ENCODE data around the gene GZF1.

Gene GZF1

GRCh38 chr20:23336476-23336875 is 25.5 kb upstream of the GZF1 start:
- no peaks in the 10 kb centered on the region for H4K20me1 ChIP-seq (ENCODE audit: low read depth, low read length)
- no peak overlapping the region for H3K4me3 ChIP-seq (ENCODE audit: insufficient read depth, low read length, poor library complexity, severe bottlenecking)
- no peaks in the 10 kb centered on the region for H3K79me2 ChIP-seq (ENCODE audit: insufficient read depth, low read length)
- H3K9ac ChIP-seq (ENCODE audit: low read length), result no peak overlapping the region
- no peaks in the 10 kb centered on the region for H3F3A ChIP-seq (ENCODE audit: insufficient read depth)
- no peaks in the 10 kb centered on the region for H3K9me3 ChIP-seq (ENCODE audit: insufficient read depth, low read length)
- no peak overlapping the region for H3K27ac ChIP-seq (ENCODE audit: low read depth, low read length)
- H3K36me3 ChIP-seq (ENCODE audit: low read length), result no peaks in the 10 kb centered on the region
- TF ChIP-seq EZH2phosphoT487 (conservative IDR thresholded peaks at IDR 0.05; ENCODE audit: low read length), result no peak
- no peak for TF ChIP-seq CTCF (IDR thresholded peaks at IDR 0.05; ENCODE audit: insufficient read depth, low read length, poor library complexity, severe bottlenecking)
- no peaks in the 10 kb centered on the region for H3K9me2 ChIP-seq (replicated peaks; ENCODE audit: insufficient read depth, low read length)
- no peaks in the 10 kb centered on the region for H3K27me3 ChIP-seq (ENCODE audit: low read length)
- H2AFZ ChIP-seq (ENCODE audit: low read depth, low read length, severe bottlenecking), result no peak overlapping the region
- no peak overlapping the region for H3K4me2 ChIP-seq (ENCODE audit: low read depth, low read length, poor library complexity, severe bottlenecking)

GRCh38 chr20:23337312-23337711 is 24.7 kb upstream of the GZF1 start:
- Histone ChIP-seq H2AFZ (ENCODE audit: low read depth, low read length, severe bottlenecking) (no peak overlapping the region), H3K79me2 (ENCODE audit: insufficient read depth, low read length) (no peaks in the 10 kb centered on the region), H3F3A (ENCODE audit: insufficient read depth) (no peaks in the 10 kb centered on the region), H3K27me3 (ENCODE audit: low read length) (no peaks in the 10 kb centered on the region), H3K36me3 (ENCODE audit: low read length) (no peaks in the 10 kb centered on the region), H3K9me3 (ENCODE audit: insufficient read depth, low read length) (no peaks in the 10 kb centered on the region), H3K27ac (ENCODE audit: low read depth, low read length) (no peak overlapping the region), H3K9ac (ENCODE audit: low read length) (no peak overlapping the region), H4K20me1 (ENCODE audit: low read depth, low read length) (no peaks in the 10 kb centered on the region), H3K4me3 (ENCODE audit: insufficient read depth, low read length, poor library complexity, severe bottlenecking) (no peak overlapping the region), H3K4me2 (ENCODE audit: low read depth, low read length, poor library complexity, severe bottlenecking) (no peak overlapping the region), H3K9me2 (replicated peaks; ENCODE audit: insufficient read depth, low read length) (no peaks in the 10 kb centered on the region)
- no peak for TF ChIP-seq EZH2phosphoT487 (conservative IDR thresholded peaks at IDR 0.05; ENCODE audit: low read length)
- no peak for TF ChIP-seq CTCF (IDR thresholded peaks at IDR 0.05; ENCODE audit: insufficient read depth, low read length, poor library complexity, severe bottlenecking)

DNA sequence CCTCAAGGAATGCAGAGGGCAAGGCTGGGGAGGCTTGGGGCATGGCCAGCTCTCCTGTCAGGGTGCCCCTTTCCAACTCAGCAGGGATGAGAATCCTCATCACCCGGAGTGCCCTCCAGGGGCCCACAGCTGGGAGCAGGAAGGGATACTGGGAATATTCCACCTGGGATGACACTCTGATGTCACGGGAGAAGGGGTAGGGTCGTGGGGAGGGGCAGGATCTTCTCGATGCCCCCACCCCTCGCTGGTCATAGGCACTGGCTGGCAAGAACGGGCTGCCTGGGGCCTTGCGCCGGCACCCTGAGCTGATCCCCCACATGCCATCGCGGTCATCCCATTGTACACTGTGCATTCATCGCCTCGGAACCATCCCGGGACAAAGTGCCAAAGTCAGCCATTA is 22.0 kb upstream of the GZF1 start:
- H3K4me3 ChIP-seq (ENCODE audit: insufficient read depth, low read length, poor library complexity, severe bottlenecking), result no peak overlapping the region
- TF ChIP-seq CTCF (IDR thresholded peaks at IDR 0.05; ENCODE audit: insufficient read depth, low read length, poor library complexity, severe bottlenecking) (no peak), EZH2phosphoT487 (conservative IDR thresholded peaks at IDR 0.05; ENCODE audit: low read length) (no peak)
- H4K20me1 ChIP-seq (ENCODE audit: low read depth, low read length), result no peaks in the 10 kb centered on the region
- no peaks in the 10 kb centered on the region for H3K36me3 ChIP-seq (ENCODE audit: low read length)
- H3K9me2 ChIP-seq (replicated peaks; ENCODE audit: insufficient read depth, low read length), result no peaks in the 10 kb centered on the region
- no peaks in the 10 kb centered on the region for H3K79me2 ChIP-seq (ENCODE audit: insufficient read depth, low read length)
- H2AFZ ChIP-seq (ENCODE audit: low read depth, low read length, severe bottlenecking), result no peak overlapping the region
- H3K9ac ChIP-seq (ENCODE audit: low read length), result no peak overlapping the region
- no peaks in the 10 kb centered on the region for H3F3A ChIP-seq (ENCODE audit: insufficient read depth)
- no peak overlapping the region for H3K27ac ChIP-seq (ENCODE audit: low read depth, low read length)
- no peaks in the 10 kb centered on the region for H3K27me3 ChIP-seq (ENCODE audit: low read length)
- H3K4me2 ChIP-seq (ENCODE audit: low read depth, low read length, poor library complexity, severe bottlenecking), result no peak overlapping the region
- H3K9me3 ChIP-seq (ENCODE audit: insufficient read depth, low read length), result no peaks in the 10 kb centered on the region

GRCh38 chr20:23340524-23340923 is 21.5 kb upstream of the GZF1 start:
- H3K9ac ChIP-seq (ENCODE audit: low read length), result no peak overlapping the region
- no peaks in the 10 kb centered on the region for H3K79me2 ChIP-seq (ENCODE audit: insufficient read depth, low read length)
- H3K4me3 ChIP-seq (ENCODE audit: insufficient read depth, low read length, poor library complexity, severe bottlenecking), result no peak overlapping the region
- no peaks in the 10 kb centered on the region for H3F3A ChIP-seq (ENCODE audit: insufficient read depth)
- H4K20me1 ChIP-seq (ENCODE audit: low read depth, low read length), result no peaks in the 10 kb centered on the region
- no peak overlapping the region for H3K27ac ChIP-seq (ENCODE audit: low read depth, low read length)
- no peaks in the 10 kb centered on the region for H3K9me3 ChIP-seq (ENCODE audit: insufficient read depth, low read length)
- H3K9me2 ChIP-seq (replicated peaks; ENCODE audit: insufficient read depth, low read length), result no peaks in the 10 kb centered on the region
- TF ChIP-seq CTCF (IDR thresholded peaks at IDR 0.05; ENCODE audit: insufficient read depth, low read length, poor library complexity, severe bottlenecking) (peak; percentile 17), EZH2phosphoT487 (conservative IDR thresholded peaks at IDR 0.05; ENCODE audit: low read length) (no peak)
- H2AFZ ChIP-seq (ENCODE audit: low read depth, low read length, severe bottlenecking), result no peak overlapping the region
- H3K36me3 ChIP-seq (ENCODE audit: low read length), result no peaks in the 10 kb centered on the region
- H3K27me3 ChIP-seq (ENCODE audit: low read length), result no peaks in the 10 kb centered on the region
- H3K4me2 ChIP-seq (ENCODE audit: low read depth, low read length, poor library complexity, severe bottlenecking), result no peak overlapping the region
